ENCODE measurements around the gene OR52I2. TPM values are rescaled to one million over a fixed set of nuclear protein-coding genes. Genes with fewer than 3 reads are reported as not detected.

The OR52I2 gene
- total RNA-seq, 1 donor from 2014 or later = 0.49 TPM

DNA sequence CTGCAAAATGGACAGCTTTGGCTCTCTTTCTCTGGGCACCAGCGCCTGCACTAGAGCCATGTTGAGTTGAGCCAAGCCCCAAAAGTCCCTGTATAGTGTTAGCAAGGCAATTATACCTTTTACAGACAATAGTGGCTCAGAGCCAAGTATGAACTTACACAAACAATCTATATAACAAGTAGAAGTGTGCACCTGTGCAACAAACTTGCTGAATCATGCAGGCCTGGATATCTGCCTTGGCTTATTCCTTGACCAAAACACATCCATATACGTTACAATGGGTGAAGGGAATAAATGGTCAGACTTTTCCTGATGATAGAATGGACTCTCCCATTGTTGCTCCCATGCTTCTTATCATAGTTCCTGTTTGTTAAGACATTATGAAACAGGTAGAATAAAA is 3.8 kb upstream of the OR52I2 start:
- H3K27ac Mint-ChIP-seq (ENCODE audit: unreplicated experiment) = no peak overlapping the region
- H3K9me3 Mint-ChIP-seq (ENCODE audit: unreplicated experiment) = no peaks in the 10 kb centered on the region
- no peaks in the 10 kb centered on the region for H3K4me1 Mint-ChIP-seq (ENCODE audit: low read depth, unreplicated experiment)
- TF ChIP-seq, protein P1, sequence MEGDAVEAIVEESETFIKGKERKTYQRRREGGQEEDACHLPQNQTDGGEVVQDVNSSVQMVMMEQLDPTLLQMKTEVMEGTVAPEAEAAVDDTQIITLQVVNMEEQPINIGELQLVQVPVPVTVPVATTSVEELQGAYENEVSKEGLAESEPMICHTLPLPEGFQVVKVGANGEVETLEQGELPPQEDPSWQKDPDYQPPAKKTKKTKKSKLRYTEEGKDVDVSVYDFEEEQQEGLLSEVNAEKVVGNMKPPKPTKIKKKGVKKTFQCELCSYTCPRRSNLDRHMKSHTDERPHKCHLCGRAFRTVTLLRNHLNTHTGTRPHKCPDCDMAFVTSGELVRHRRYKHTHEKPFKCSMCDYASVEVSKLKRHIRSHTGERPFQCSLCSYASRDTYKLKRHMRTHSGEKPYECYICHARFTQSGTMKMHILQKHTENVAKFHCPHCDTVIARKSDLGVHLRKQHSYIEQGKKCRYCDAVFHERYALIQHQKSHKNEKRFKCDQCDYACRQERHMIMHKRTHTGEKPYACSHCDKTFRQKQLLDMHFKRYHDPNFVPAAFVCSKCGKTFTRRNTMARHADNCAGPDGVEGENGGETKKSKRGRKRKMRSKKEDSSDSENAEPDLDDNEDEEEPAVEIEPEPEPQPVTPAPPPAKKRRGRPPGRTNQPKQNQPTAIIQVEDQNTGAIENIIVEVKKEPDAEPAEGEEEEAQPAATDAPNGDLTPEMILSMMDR (IDR thresholded peaks at IDR 0.05; ENCODE audit: partially characterized antibody, unreplicated experiment) = no peak
- DNase-seq = no peak
- H3K27me3 Mint-ChIP-seq (ENCODE audit: unreplicated experiment) = no peaks in the 10 kb centered on the region
- no peak overlapping the region for H3K4me3 Mint-ChIP-seq (ENCODE audit: unreplicated experiment)
- no peaks in the 10 kb centered on the region for H3K36me3 Mint-ChIP-seq (ENCODE audit: unreplicated experiment)

DNA sequence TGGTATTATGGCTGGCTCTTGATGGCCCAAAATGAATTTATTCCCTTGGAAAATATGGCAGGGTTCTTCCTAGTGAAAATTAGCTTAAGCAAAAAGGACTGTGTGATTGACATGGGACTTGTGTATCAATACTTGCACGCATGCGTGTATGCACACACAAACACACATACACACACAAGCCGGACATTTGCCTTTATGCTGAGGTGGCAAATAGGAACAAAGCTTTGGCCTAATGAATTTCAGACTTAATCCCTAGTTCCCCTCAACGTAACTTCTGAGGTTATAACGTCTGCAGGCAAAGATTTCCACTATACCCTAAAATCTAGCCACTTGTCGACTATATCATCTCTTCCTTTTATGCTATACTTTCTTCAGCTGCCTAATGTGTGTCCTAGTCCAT is 2.9 kb upstream of the OR52I2 start:
- H3K27ac Mint-ChIP-seq (ENCODE audit: unreplicated experiment) = no peak overlapping the region
- no peaks in the 10 kb centered on the region for H3K9me3 Mint-ChIP-seq (ENCODE audit: unreplicated experiment)
- no peak overlapping the region for H3K4me3 Mint-ChIP-seq (ENCODE audit: unreplicated experiment)
- H3K36me3 Mint-ChIP-seq (ENCODE audit: unreplicated experiment) = no peaks in the 10 kb centered on the region
- no peaks in the 10 kb centered on the region for H3K27me3 Mint-ChIP-seq (ENCODE audit: unreplicated experiment)
- TF ChIP-seq, protein P1 (IDR thresholded peaks at IDR 0.05; ENCODE audit: partially characterized antibody, unreplicated experiment) = no peak
- no peaks in the 10 kb centered on the region for H3K4me1 Mint-ChIP-seq (ENCODE audit: low read depth, unreplicated experiment)
- no peak for DNase-seq

DNA sequence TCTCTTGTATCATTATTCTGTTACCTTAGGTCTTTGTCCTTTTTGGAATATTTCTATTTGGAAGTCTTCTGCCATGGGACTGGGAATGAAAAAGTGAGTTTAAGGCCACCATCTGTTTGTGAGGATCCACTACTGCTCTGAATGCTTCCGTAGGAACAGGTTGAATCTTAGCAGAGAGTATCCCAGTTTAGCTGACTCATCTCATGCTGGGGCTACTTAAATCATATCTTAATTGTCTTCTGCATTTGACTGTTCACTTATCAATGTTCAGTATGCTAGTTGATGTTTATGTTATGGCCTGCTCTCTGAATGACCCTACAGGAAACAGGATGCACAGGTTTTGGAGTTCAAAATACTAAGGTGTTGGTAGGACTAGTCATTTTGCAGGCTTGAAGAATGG is 1.4 kb upstream of the OR52I2 start:
- no peak for DNase-seq
- no peaks in the 10 kb centered on the region for H3K27me3 Mint-ChIP-seq (ENCODE audit: unreplicated experiment)
- H3K36me3 Mint-ChIP-seq (ENCODE audit: unreplicated experiment) = no peaks in the 10 kb centered on the region
- H3K4me3 Mint-ChIP-seq (ENCODE audit: unreplicated experiment) = no peak overlapping the region
- H3K4me1 Mint-ChIP-seq (ENCODE audit: low read depth, unreplicated experiment) = no peaks in the 10 kb centered on the region
- TF ChIP-seq, protein P1 (IDR thresholded peaks at IDR 0.05; ENCODE audit: partially characterized antibody, unreplicated experiment) = no peak
- H3K27ac Mint-ChIP-seq (ENCODE audit: unreplicated experiment) = no peak overlapping the region
- no peaks in the 10 kb centered on the region for H3K9me3 Mint-ChIP-seq (ENCODE audit: unreplicated experiment)

DNA sequence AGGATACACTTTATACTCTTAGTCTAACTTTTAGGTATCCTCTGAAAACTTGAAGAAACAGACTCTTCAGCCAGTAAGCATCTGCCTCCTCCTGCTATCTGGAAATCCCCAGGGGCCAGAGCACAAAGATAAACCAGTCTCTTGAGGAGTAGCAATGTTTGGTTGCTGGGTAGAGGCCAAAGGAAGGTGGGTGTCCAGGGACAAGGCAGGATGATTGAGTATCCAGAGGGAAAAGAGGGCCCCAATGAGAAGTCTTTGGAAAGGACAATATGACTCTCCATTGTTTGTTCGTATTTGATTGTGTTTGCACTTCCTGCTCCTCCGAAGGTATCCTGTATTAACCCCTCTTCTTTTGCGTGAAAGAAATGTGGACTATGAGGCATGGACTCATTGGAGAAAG is 7.5 kb downstream of the OR52I2 start:
- no peaks in the 10 kb centered on the region for H3K4me1 Mint-ChIP-seq (ENCODE audit: low read depth, unreplicated experiment)
- no peak overlapping the region for H3K27ac Mint-ChIP-seq (ENCODE audit: unreplicated experiment)
- no peak overlapping the region for H3K4me3 Mint-ChIP-seq (ENCODE audit: unreplicated experiment)
- no peaks in the 10 kb centered on the region for H3K9me3 Mint-ChIP-seq (ENCODE audit: unreplicated experiment)
- H3K36me3 Mint-ChIP-seq (ENCODE audit: unreplicated experiment) = no peaks in the 10 kb centered on the region
- no peaks in the 10 kb centered on the region for H3K27me3 Mint-ChIP-seq (ENCODE audit: unreplicated experiment)
- TF ChIP-seq, protein P1 (IDR thresholded peaks at IDR 0.05; ENCODE audit: partially characterized antibody, unreplicated experiment) = no peak
- no peak for DNase-seq

DNA sequence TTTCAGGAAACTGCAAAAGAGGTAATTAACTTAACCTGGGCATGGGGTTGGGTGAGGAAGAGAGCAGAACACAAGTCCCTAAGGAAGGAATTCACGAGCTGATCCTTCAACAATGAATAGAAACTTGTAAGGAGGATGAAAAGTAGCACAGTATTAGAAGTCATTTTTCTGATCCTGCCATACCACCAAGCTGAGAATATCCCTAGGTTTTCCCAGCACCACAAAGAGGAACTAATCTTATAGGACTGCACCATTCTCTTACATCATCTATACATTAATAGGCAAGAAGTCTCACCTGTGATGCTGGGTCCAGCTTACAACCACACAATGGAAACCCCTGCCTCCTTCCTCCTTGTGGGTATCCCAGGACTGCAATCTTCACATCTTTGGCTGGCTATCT is 12.2 kb downstream of the OR52I2 start, which contains the start of gene OR52I1:
Gene OR52I1 (plus strand): TSS at position 301 of the 400 bp plus-strand sequence. CDS start 0 bp downstream, at position 301.
- H3K4me3 Mint-ChIP-seq (ENCODE audit: unreplicated experiment) = no peak within 1 kb of the TSS
- H3K4me1 Mint-ChIP-seq (ENCODE audit: low read depth, unreplicated experiment) = peaks cover 2% of the 10 kb centered on the region
- H3K27ac Mint-ChIP-seq (ENCODE audit: unreplicated experiment) = no peak within 1 kb of the TSS
- no peaks in the 10 kb centered on the region for H3K27me3 Mint-ChIP-seq (ENCODE audit: unreplicated experiment)
- no peaks in the 10 kb centered on the region for H3K9me3 Mint-ChIP-seq (ENCODE audit: unreplicated experiment)
- no peak for DNase-seq
- TF ChIP-seq, protein P1 (IDR thresholded peaks at IDR 0.05; ENCODE audit: partially characterized antibody, unreplicated experiment) = no peak
- no peaks in the 10 kb centered on the region for H3K36me3 Mint-ChIP-seq (ENCODE audit: unreplicated experiment)

Data from glutamatergic neuron (in vitro differentiated cells).